Osteocyte (in vitro differentiated cells): Measurements from ENCODE around the gene FOXD3. TPM values are rescaled to one million over a fixed set of nuclear protein-coding genes. Genes with fewer than 3 reads are reported as not detected.
"Not testable (repeated sequence)": the region's sequence is repeated elsewhere in the genome, so short reads cannot be mapped to it uniquely, and the experiment has no call there.

Source experiments
- DNase-seq: peaks from one replicate; pipeline ENCODE4 v3.0.0; 2021; ENCODE audit warnings: mixed read lengths; ENCODE audit not compliant: unreplicated experiment; ENCODE audit errors: extremely low spot score
- H3K27ac Mint-ChIP-seq: one replicate; pipeline ENCODE4 v1.8.0; 2021; ENCODE audit warnings: mild to moderate bottlenecking, mixed read lengths; ENCODE audit not compliant: unreplicated experiment
- H3K27me3 Mint-ChIP-seq: one replicate; pipeline ENCODE4 v1.8.0; 2021; ENCODE audit warnings: mixed read lengths; ENCODE audit not compliant: unreplicated experiment
- H3K36me3 Mint-ChIP-seq: one replicate; pipeline ENCODE4 v1.8.0; 2021; ENCODE audit warnings: mixed read lengths; ENCODE audit not compliant: unreplicated experiment
- H3K4me1 Mint-ChIP-seq: one replicate; pipeline ENCODE4 v1.8.0; 2021; ENCODE audit warnings: mixed read lengths; ENCODE audit not compliant: unreplicated experiment
- H3K4me3 Mint-ChIP-seq: one replicate; pipeline ENCODE4 v1.8.0; 2021; ENCODE audit warnings: mild to moderate bottlenecking, moderate library complexity, mixed read lengths; ENCODE audit not compliant: unreplicated experiment
- H3K9me3 Mint-ChIP-seq: one replicate; pipeline ENCODE4 v1.8.0; 2021; ENCODE audit warnings: mixed read lengths; ENCODE audit not compliant: unreplicated experiment
- CTCF ChIP-seq: fragments of 200-600 bp; sonication (generic); IDR thresholded peaks from 2 replicates; pipeline ENCODE4 v1.5.0; 2021; ENCODE audit warnings: antibody characterized with exemption, mild to moderate bottlenecking, moderate library complexity
- total RNA-seq: library from RNA; stranded (reverse); gene quantifications from 2 replicates; pipeline ENCODE4 v1.2.1, GENCODE V29; 2021

Gene FOXD3
- total RNA-seq, 1 donor from 2014 or later = not detected

GRCh38 chr1:63343922-63344321 is 21.6 kb downstream of the FOXD3 start:
- no peaks in the 10 kb centered on the region for H3K36me3 Mint-ChIP-seq
- no peak for DNase-seq
- H3K4me1 Mint-ChIP-seq = no peaks in the 10 kb centered on the region
- no peak for TF ChIP-seq CTCF
- H3K27ac Mint-ChIP-seq = no peak overlapping the region
- H3K27me3 Mint-ChIP-seq = peaks cover 33% of the 10 kb centered on the region
- H3K4me3 Mint-ChIP-seq = no peak overlapping the region
- no peaks in the 10 kb centered on the region for H3K9me3 Mint-ChIP-seq

- peaks cover 54% of the 10 kb centered on the region for H3K27me3 Mint-ChIP-seq
- no peaks in the 10 kb centered on the region for H3K9me3 Mint-ChIP-seq
- no peak overlapping the region for H3K4me3 Mint-ChIP-seq
- no peak overlapping the region for H3K27ac Mint-ChIP-seq
- TF ChIP-seq CTCF = no peak
- H3K4me1 Mint-ChIP-seq = no peaks in the 10 kb centered on the region
- no peak for DNase-seq
- H3K36me3 Mint-ChIP-seq = no peaks in the 10 kb centered on the region
Measured at GRCh38 chr1:63350320-63350719, 28.0 kb downstream of the FOXD3 start.

GRCh38 chr1:63352736-63353135 is 30.4 kb downstream of the FOXD3 start:
- no peak for DNase-seq
- TF ChIP-seq CTCF = no peak
- no peak overlapping the region for H3K27ac Mint-ChIP-seq
- H3K27me3 Mint-ChIP-seq = peaks cover 50% of the 10 kb centered on the region
- no peaks in the 10 kb centered on the region for H3K4me1 Mint-ChIP-seq
- no peaks in the 10 kb centered on the region for H3K9me3 Mint-ChIP-seq
- no peak overlapping the region for H3K4me3 Mint-ChIP-seq
- H3K36me3 Mint-ChIP-seq = no peaks in the 10 kb centered on the region

- not testable (repeated sequence) for H3K36me3 Mint-ChIP-seq, DNase-seq, H3K4me1 Mint-ChIP-seq, H3K4me3 Mint-ChIP-seq, H3K9me3 Mint-ChIP-seq, H3K27ac Mint-ChIP-seq
- H3K27me3 Mint-ChIP-seq = peaks cover 49% of the 10 kb centered on the region
Measured at GRCh38 chr1:63356234-63356633, 33.9 kb downstream of the FOXD3 start.

- no peak overlapping the region for H3K4me3 Mint-ChIP-seq
- H3K27ac Mint-ChIP-seq = no peak overlapping the region
- H3K4me1 Mint-ChIP-seq = no peaks in the 10 kb centered on the region
- H3K36me3 Mint-ChIP-seq = no peaks in the 10 kb centered on the region
- DNase-seq = no peak
- no peak for TF ChIP-seq CTCF
- peaks cover 36% of the 10 kb centered on the region for H3K27me3 Mint-ChIP-seq
- no peaks in the 10 kb centered on the region for H3K9me3 Mint-ChIP-seq
Measured at GRCh38 chr1:63359561-63359960, 37.2 kb downstream of the FOXD3 start.

GRCh38 chr1:63362073-63362472 is 39.7 kb downstream of the FOXD3 start:
- no peak for DNase-seq

More at GRCh38 chr1:63362073-63362472, 39.7 kb downstream of the FOXD3 start:
- Mint-ChIP-seq H3K4me3 (no peak overlapping the region), H3K4me1 (peaks cover 3% of the 10 kb centered on the region), H3K9me3 (no peaks in the 10 kb centered on the region), H3K27ac (no peak overlapping the region), H3K27me3 (peaks cover 32% of the 10 kb centered on the region), H3K36me3 (no peaks in the 10 kb centered on the region)
- no peak for TF ChIP-seq CTCF
